Colon (tissue), 2 donors: ENCODE data around the gene STARD3.

Experiments used
- FAIRE-seq: peaks from 2 replicates; lab custom pipeline; 2012; peaks lifted over from hg19 to GRCh38; lab: Jason Lieb, UNC
- donor health status: control.
- donor health status: control.

STARD3 gene

DNA sequence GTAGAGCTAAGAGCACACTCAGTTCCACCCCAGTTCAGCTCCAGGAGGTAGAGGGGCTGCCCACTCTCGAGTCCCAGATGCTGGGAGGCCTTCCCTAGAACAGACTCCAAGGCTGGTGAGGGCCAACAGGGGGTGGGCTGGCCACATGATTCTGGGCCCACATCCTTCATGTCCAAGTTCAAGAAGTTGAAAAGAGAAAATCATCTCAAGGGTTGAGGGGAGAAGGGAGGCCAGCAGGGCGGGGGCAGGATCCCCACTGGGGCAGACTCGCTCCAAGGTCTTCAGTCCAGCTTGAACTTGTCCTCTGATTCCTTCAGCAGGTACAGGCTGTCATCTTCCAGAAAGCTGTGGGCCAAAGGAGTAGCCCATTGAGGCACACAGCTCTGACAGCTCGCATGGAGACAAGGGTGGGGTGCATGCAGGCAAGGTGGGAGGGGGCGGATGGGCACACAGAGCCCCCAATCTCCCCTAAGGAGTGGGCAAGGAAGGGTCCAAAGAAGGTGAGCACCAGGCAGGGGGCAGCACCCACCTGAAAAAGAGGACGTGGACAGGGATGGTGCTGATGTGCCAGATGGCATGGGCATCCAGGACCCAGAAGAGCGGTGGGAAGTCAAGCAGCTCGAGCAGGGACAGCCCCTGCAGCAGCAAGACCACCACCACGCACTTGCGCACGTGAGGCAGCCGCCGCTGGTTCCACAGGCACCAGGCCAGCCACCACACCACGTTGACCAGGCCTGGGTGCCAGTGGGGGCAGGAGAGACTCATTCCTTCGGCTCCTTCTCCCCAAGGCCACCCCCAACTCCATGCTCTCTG is 35.8 kb downstream of the STARD3 start:
- no peak for FAIRE-seq

DNA sequence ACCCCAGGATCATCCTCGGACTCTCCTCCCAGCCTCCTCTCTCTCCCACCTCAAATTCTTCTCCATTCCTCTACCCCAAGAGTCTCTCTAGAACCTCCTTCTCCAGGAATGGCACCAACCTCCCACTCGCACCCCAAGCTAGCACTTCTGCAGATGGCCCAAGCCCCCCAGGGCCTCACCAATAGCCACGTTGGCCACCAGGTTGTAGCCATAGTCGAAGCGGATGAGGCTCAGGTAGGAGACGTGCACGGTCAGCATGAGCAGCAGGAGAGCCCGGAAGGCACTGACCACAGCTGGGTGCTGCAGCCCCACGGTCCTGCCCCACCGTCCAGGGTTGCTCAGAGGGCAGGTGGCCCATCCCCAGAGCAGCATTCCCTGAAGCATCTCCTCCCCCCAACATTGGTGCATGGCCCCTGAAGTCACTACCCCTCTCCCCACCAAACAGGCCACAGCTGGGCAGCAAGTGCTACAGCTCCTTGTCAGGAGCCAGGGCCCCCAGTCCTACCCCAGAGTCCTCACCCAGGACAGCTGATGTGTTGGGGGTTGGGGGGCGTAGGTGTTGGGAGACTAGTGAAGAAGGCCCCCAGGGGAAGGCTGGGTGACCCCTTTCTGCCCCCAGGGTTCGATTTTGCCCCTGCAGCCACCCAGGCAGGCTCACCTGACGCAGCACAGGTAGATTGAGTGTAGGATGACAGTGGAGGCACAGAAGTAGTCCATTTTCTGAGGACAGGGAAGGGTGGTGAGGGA is 36.6 kb downstream of the STARD3 start:
- no peak for FAIRE-seq

DNA sequence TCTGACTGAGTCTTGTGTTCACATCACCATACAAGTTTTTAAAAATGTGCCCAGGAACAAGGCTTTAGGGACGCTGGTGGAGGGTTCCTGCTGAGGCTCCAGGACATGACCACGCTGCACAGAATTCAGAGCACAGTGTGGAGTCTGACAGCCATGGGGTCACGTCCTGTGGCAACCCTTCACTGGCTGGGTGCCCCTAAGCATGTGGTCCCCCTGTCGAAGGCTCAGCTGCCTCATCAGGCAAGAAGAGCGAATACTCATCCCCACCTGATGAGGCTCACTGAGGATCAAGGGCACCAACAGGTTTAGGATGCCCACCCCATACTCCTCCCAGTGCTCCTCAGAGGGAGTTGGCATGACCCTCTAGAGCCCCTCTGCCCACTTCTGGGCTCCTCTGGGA is 37.2 kb downstream of the STARD3 start:
- FAIRE-seq = no peak

DNA sequence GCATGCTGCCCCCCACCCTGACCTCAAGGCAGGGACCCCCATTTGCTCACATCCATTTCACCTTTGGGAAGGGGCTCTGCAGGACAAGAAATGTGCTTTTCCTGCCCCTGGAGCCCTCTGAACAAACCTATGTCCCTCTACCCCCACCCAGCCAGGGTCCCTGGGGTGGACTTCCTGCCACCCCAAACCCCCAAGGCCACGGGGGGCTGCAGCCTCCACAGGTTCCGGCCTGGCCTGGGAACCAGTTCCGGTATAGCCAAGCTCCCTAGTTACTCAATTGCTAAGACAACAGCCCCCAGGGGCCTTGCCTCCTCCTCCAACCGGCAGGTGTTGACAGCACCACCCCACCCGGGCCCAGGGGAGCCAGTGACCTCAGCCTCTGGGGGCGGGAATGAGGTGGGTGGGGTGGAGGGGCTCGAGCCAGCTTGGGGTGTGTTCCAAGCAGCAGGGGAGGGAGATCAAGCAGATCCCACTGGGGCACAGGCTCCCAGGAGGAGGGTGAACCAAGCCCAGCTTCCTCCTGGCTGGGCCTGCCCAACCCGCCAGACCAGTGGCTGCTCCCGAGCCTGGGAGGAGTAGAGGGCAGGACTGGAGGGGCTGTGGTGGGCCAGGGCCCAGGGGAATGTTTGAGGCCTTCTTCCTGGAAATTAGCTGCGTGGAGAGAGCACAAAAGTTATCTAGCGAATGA is 37.9 kb downstream of the STARD3 start:
- no peak for FAIRE-seq

DNA sequence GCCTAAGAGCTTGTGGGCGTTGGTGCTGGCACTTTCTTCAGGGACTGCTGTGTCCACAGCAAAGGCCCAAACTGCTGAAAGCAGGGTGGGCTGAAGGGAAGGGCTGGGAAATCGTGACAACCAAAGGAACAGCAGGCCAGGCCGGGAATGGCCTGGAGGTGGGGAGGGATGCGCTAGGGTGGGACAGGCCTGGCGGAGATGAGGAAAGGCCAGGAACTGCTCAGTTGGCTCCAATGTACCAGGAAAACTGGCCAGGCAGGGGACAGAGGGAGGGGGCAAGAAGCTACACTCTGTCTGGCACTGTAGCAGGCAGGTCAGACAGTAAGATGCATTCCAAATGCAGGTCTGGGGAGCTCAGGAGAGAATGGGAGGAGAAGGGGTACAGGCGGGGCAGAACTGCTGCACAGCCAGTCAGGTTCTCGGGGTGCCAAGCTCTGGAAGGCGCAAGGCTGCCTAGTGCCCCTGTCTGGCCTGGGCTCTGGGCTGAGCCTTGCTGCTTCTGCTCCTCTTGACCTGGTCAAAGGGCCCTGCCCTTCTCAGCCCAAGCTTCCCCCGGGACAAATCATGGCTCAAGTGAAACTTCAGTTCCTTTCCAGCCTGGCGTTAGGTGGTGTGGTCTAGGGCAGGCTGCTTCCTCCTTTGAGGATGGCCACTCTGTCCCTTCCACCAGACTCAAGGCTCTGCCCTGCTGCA is 38.6 kb downstream of the STARD3 start:
- no peak for FAIRE-seq

DNA sequence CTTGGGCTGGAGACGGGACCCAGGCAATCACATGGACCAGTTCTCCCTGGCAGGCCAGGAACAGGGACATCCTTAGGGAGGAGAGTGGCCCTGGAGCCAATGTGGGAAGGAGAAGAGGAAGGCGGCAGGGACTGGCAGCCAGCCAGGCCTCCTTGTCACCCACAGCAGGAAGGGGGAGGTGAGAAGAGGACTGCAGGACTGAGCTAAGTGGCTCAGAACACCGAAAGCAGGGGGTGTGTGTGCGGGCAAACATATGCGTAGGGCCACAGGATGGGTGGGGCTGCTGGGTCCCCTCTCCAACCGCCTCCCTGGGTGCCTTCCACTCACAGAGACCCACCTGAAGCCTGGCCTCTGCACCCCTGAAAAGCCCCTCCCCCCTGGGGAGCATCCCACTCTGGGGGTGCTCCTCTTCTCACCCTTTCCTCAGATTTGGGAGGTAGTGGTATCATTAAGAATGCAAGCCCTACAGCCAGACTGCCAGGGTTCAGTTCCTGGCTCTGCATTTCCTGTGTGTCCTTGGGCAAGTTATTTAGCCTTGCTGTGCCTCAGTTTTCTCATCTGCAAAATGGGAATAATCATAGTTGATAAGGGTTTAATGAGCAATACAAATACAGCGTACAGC is 39.4 kb downstream of the STARD3 start:
- FAIRE-seq = no peak

DNA sequence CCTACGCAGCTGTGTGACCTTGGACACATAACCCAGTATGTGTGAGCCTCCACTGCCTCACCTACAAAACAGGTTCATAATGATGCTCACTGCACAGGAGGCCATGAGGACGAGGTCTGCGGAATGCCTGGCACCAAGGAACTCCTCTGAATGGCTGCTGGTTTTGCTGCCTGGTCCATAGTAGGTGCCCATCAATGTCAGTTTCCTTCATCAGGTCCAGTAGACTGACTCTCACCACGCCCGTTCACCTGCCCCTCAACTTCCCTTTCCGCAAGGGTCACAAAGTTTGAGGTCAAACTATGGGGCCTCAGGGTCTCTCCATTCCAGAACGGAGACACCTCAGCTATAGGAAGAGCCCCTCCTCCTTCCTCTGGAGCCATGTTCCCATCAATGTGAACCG is 40.1 kb downstream of the STARD3 start:
- no peak for FAIRE-seq

DNA sequence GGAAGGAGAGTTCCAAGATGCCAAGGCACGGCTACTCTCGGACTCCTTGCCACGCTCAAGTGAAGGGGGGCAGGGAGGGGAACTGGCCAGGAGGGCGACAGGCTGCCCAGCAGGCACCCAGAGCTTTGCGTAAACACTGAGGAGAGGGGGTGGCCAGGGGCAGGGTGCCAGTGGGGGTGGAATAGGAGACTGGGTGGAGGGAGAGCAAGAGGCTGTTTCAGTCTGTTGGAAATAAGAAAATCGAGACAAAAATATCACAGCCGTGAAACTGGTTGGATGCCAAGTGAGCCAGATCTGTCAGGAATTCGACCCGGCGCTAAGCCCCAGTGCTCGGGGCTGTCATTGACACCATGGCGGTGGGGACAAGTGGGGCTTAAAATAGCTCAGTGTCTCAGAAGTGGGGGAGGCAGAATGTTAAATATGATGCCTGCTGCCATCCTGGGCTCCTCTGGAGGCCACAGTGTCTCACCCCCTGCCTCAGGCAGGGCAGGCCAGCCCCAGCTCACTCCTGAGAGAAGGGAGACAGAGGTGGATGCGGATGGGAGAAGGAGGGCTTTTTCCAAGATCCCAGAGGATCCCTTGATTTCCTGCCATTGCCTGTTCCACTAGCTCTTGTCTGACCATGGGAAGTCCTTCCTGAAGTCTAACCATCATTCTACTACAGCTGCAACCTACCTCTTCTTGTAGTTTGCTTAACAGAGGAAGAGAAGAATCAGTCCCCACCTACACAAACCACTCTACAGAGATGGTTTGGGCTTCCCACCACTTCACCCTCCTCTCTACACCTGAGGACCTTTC is 40.8 kb downstream of the STARD3 start:
- FAIRE-seq = no peak

DNA sequence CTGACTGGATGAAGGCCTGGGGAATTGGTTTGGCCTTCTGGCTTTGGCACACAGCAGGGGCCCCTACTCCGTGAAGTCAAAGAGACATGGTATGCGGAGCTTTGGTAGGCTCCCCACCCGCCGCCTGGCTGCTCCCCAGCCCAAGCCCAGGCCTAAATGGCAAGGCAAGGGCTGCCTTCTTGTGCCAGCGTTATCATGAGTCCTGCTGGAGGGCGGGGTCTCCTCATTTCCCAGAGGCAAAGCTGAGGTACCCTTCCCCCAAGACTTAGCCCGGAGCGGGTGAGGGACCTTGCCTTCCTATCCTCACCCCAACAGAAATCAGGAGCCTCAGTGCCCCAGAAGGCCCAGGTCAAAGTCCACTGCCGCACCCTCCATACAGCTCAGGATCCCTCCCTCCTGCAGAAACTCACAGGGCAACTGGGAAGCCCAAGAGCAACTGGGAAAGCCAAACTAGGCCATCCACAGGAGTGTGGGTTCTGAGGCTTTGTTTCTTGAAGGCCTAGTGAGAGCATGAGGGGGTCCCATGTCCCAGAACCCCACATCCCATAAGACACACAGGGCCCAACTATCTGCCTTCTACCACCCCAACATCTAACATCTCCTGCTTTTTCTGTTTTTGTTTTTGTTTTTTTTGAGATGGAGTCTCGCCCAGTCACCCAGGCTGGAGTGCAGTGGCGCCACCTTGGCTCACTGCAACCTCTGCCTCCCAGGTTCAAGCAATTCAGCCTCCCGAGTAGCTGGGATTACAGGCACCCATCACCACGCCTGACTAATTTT is 41.6 kb downstream of the STARD3 start:
- no peak for FAIRE-seq

DNA sequence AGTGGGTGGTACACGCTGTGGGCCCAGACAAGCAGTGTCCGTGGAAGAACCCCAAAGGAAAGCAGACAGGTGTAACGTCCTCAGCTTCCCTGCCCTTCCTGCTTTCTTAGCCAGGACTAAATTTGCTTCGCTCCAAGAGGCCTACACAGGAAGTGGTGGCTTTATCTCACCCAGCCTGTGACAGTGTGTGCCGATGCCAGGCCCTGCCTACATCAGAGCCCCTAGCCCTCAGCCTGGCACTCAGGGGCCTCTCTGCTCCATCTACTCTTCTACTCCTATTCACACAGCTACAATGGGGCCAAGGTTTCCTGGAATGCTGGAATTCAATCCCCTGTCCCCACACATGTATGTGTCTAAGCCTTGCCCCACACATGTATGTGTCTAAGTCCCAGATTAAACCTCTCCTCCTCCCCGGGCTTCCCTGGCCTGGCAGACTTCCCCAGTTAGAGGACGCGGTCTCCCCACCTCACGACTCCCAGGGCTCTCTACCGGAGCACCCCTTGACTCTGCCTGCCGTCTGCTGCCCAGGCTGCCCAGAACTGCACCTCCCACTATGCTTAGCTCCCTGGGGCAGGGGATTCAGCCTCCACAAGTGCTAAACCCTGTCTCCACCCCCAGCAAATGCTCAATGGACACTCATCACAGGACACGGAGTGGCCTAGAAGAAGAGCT is 42.7 kb downstream of the STARD3 start:
- FAIRE-seq = no peak

DNA sequence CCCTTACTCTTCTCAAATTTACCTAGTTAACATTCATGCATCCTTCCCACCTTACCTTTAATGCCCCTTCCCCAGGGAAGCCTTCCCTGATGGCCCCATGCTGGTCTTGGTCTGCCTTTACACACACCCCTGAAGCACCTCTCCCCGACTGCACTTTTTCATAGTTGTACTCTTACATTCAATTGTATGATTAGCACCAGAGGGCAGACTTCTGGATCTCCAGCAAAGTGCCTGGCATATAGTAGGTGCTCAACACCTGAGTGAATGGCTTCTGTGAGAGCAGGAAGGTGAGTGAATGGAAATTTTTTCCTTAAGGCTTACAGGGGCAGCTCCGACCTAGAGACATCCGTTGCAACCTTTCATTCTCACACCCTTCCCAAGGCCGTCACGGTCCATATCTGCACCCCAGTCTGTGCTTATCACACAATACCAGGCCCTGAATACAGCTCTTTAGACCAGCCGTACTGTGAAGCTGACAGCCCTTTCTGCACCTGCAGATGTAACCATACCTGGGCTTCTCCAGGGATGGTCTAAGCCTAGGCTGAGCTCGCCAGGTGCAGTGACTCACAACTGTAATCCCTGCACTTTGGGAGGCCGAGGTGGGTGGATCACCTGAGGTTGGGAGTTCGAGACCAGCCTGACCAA is 46.5 kb downstream of the STARD3 start:
- FAIRE-seq = no peak

DNA sequence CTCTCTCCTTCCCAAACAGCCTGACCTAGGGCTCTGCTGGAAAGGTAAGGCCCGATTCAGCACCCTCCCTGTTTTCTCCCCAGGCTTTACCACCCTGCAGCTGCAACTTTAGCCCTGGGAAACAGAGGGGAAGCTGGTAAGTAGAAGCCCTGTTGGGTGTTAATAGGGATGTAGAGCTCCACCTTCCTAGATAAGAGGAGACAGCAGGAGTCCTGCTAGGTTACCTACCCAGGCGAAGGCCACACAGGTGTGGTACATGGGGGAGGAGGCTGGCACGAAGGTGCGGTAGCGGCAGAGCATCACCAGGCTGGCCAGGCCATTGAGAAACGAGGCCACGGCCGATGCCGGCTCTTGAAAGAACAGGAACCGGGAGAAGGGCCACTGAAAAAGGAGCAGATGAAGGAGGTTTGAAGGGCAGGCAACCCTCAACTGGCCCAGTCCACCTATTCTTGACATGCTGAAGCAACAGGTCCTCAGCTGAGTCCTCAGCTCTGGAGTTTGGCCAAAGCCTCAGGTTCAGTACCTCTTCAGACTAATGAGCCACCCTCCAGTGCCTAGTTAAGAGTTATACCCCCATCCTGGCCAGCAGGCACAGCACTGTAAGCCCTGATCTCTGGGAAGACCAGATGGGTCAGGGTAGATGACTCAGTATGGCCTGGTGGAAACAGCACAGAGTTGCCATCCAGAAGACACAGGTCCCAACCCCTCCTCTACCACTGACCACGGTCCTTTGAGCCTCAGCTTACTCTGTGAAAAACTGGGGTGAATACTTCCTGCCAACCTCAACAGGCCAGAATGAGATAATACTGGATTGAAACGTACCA is 47.6 kb downstream of the STARD3 start:
- FAIRE-seq = no peak

DNA sequence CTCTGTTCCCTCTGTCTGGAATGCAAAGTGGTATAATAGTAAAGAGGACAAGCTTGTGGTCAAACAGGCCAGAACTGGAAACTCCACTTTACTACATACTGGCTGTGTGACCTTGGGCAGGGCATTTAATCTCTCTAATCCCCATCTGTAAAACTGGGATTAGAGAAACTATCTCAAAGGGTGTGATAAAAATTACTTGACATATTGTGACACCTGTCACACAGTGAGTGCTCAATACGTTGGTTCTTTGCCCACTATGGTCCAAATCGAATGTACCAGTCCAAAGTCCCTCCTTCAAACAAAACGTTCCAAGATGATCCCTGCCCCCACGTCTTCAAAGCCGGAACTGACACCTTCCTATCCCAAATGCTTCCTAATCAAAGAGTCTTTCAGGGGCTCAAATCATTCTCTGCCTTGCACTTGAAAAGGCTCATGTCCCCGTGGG is 50.2 kb downstream of the STARD3 start:
- no peak for FAIRE-seq

DNA sequence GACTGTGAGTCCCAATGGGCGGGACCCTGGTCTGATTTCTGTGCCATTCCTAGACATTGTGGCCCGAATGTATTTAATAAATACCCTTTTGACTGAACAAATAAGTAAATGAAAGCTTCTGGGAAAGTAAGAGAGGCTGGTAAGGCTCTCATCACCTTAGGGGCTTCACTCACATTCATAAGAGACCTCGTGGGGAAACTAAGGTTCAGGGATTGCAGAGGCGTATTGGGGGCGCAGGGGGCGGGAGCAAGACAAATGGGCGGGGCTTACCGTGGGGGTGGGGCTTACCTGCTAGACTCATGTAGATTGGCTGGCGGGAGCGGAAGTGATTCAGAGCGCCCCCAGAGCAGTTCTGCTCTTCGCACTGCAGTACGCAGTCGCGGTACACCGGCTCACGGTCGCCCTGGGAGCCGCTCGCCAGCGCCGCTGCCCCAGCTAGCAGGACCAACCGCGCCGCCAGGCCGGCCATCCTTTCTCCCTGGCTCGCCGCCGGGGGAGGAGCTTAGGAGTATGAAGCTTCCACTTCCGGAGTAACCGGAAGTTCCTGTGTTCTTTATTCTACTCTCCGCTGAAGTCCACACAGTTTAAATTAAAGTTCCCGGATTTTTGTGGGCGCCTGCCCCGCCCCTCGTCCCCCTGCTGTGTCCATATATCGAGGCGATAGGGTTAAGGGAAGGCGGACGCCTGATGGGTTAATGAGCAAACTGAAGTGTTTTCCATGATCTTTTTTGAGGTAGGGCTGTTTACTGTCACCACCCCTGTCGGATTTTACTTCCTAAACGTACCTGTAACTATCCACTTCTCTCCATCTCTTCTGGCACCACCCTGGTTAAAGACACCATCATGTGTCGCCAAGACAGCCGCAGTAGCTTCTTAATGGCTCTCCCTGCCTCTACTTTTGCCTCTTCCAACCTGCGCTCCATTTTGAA is 50.9 kb downstream of the STARD3 start, which contains the start of gene PGAP3:
TSS of gene PGAP3 (minus strand) at position 512 of the 929 bp plus-strand sequence. CDS start at position 469, 43 bp downstream.
- no peak for FAIRE-seq

DNA sequence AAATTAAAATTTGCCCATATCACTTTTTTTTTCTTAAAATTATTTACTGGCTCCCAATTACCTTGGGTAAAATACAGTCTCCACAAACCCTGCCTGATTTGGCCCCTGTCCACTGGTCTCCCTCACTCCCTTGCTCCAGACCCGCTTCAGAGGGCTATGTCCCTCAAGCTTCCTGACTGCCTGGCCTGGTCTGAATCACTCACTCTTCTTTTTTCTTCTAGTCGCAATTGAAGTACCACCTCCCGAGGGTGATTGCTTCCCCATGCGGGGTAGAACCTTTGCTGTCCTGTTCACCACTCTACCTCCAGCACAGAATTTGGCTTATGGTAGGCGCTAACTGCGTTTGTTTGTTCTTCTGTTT is 51.5 kb downstream of the STARD3 start:
- FAIRE-seq = no peak

DNA sequence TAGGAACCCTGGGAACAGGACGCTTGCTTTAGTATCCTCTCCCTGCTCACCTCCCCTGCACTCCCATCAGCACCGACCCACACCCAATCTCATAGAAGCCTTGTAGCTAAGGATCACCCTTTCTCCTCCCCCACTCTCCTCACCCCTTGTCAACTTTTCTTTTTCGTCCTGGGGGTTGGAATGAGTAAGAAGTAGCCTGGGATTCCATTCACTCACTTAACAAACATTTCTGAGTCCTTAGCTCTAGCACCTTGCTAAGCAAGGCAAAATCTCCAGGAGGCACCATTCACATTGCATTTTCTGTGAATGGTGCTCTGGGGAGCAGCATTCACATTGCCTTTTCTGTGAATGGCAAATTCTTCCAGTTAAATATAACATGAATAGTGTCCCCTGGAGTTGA is 52.0 kb downstream of the STARD3 start:
- no peak for FAIRE-seq

DNA sequence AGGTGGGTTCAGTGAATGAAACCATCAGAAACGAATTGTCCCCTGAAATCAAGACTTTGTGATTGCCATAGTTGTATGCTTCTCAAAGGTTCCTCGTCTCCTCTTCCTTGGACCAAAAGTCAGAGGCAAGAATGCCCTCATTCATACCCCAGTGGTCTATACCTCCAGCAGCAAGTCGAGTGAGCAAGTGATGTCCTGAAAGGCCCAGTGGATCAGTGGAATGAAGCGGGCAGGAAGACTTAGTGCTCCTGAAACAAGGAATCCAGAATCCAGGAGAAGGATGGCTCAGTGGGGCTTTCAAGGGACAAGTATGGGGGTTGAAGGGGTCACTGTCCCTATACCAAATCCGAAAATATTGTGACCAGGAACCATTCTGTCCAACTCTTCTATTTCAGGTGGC is 57.6 kb downstream of the STARD3 start:
- no peak for FAIRE-seq
